GM12878 (cell line): ENCODE results near the gene OR6B1. TPM values are rescaled to one million over a fixed set of nuclear protein-coding genes. Genes with fewer than 3 reads are reported as not detected.

ENCODE experiments used
- CEBPZ ChIP-seq: fragments of 150-350 bp; IDR thresholded peaks from 2 replicates; pipeline ENCODE4 v1.6.1; 2016; ENCODE audit warnings: low read depth, low read length
- DPF2 ChIP-seq: fragments of 450-650 bp; IDR thresholded peaks from 2 replicates; pipeline ENCODE4 v1.6.1; 2017; ENCODE audit warnings: mild to moderate bottlenecking
- IRF3 ChIP-seq: fragments of 450-650 bp; IDR thresholded peaks from 2 replicates; pipeline ENCODE4 v1.6.1; 2014; ENCODE audit warnings: mild to moderate bottlenecking
- JUNB ChIP-seq: IDR thresholded peaks from 2 replicates; pipeline ENCODE4 v1.6.1; 2016; ENCODE audit warnings: antibody characterized with exemption, mild to moderate bottlenecking
- MAX ChIP-seq: IDR thresholded peaks from 2 replicates; pipeline ENCODE4 v1.6.1; 2012; ENCODE audit warnings: low read depth, low read length, improper control_type of control experiment
- NKRF ChIP-seq: fragments of 450-650 bp; conservative IDR thresholded peaks from 2 replicates; pipeline ENCODE4 v1.6.1; 2017; ENCODE audit warnings: mild to moderate bottlenecking, moderate library complexity
- RB1 ChIP-seq: fragments of 450-650 bp; formaldehyde crosslinking; IDR thresholded peaks from 2 replicates; pipeline ENCODE4 v1.6.1; 2017; ENCODE audit warnings: mild to moderate bottlenecking, borderline replicate concordance
- RFX5 ChIP-seq: IDR thresholded peaks from 2 replicates; pipeline ENCODE4 v1.6.1; 2011; ENCODE audit warnings: low read depth, low read length, improper control_type of control experiment
- SIX5 ChIP-seq: IDR thresholded peaks from 2 replicates; pipeline ENCODE4 v1.6.1; 2011; ENCODE audit warnings: mild to moderate bottlenecking, low read depth, low read length, moderate library complexity; ENCODE audit not compliant: severe bottlenecking
- SUZ12 ChIP-seq: fragments of 200-600 bp; sonication (generic); IDR thresholded peaks from one replicate; pipeline ENCODE4 v1.6.1; 2018; ENCODE audit warnings: antibody characterized with exemption, mild to moderate bottlenecking; ENCODE audit not compliant: unreplicated experiment
- USF2 ChIP-seq: IDR thresholded peaks from 2 replicates; pipeline ENCODE4 v1.6.1; 2011; ENCODE audit warnings: low read depth, low read length, improper control_type of control experiment, borderline replicate concordance
- polyA plus RNA-seq, 11 experiments: library from polyadenylated mRNA; depleted of rRNA in 4 of 11; unstranded in 6 of 11; stranded (reverse) in 5 of 11; fragments of >200 nt; fragmentation: Nextera tagmentation in 4 of 11; fragmentation: Illumina TruSeq in 1 of 11; extraction: Ambion mirVana in 4 of 11; extraction: Trizol in 1 of 11; gene quantifications; 1 replicate in 1 of 11; 2 replicates in 10 of 11; pipeline versions ENCODE4 v1.2.1 to v1.2.3, GENCODE V29; 2011 to 2016; ENCODE audit warnings: inconsistent platforms in 2 of 11, missing spikeins in 2 of 11, low read depth in 1 of 11
- total RNA-seq, 4 experiments: library from RNA; depleted of rRNA in 3 of 4; stranded (reverse); fragments of >200 nt in 3 of 4; fragmentation: Illumina TruSeq in 1 of 4; extraction: Trizol in 1 of 4; gene quantifications; 2 replicates each; pipeline versions ENCODE4 v1.2.1 to v1.2.3, GENCODE V29; 2013 to 2021

The OR6B1 gene
- total and polyA plus RNA-seq, 10 of the 15 experiments (the other 5 are each of a cell fraction or from before 2014, with no cell fraction given) = not detected

- no peak for TF ChIP-seq SUZ12
- TF ChIP-seq CEBPZ = no peak
- no peak for TF ChIP-seq RB1
- no peak for TF ChIP-seq NKRF
- TF ChIP-seq JUNB = no peak
- no peak for TF ChIP-seq IRF3
- no peak for TF ChIP-seq USF2
- TF ChIP-seq SIX5 = no peak
- TF ChIP-seq MAX = no peak
- no peak for TF ChIP-seq DPF2
- TF ChIP-seq RFX5 = no peak
Observed at GRCh38 chr7:143967398-143967797, 32.7 kb upstream of the OR6B1 start (continued).
